IPS-NIHi7 (cell line): ENCODE measurements around the gene BOLA1.
"Not testable (repeated sequence)": the region's sequence is repeated elsewhere in the genome, so short reads cannot be mapped to it uniquely, and the experiment has no call there.

Experiments
- DNase-seq: peaks from one replicate; pipeline ENCODE4 v3.0.0; 2012; ENCODE audit warnings: mixed read lengths; ENCODE audit errors: extremely low spot score

The BOLA1 gene

GRCh38 chr1:149887196-149887455 lies 12.2 kb upstream of the BOLA1 start:
- DNase-seq, result not testable (repeated sequence)

DNA sequence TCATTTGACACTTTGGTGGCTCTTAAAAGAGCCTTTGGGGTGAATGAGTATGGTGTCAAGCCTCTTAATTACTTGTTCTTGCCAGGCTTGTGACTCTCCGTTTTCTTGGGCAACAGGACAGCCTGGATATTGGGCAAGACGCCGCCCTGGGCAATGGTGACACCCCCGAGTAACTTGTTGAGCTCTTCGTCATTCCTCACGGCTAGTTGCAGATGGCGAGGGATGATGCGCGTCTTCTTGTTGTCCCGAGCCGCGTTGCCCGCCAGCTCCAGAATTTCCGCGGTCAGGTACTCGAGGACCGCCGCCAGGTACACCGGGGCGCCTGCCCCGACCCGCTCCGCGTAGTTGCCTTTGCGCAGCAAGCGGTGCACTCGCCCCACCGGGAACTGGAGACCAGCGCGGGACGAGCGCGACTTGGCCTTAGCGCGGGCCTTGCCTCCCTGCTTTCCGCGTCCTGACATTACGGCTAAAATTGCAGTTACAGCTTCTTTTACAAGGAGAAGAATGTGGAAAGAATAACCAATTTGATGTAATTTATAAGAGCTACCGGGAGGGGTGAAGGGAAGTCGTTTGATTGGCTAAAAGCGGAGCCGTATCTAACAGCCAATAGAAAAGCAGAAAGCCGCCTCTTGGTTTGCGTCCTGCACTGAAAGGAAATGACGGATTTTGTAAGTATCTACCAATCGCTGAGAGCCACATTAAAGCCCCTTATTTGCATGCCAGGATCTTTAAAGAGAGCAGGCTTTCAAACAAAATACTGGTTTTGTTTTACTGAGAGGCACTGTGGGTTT lies 11.7 kb upstream of the BOLA1 start:
- DNase-seq, result peak; percentile 66

DNA sequence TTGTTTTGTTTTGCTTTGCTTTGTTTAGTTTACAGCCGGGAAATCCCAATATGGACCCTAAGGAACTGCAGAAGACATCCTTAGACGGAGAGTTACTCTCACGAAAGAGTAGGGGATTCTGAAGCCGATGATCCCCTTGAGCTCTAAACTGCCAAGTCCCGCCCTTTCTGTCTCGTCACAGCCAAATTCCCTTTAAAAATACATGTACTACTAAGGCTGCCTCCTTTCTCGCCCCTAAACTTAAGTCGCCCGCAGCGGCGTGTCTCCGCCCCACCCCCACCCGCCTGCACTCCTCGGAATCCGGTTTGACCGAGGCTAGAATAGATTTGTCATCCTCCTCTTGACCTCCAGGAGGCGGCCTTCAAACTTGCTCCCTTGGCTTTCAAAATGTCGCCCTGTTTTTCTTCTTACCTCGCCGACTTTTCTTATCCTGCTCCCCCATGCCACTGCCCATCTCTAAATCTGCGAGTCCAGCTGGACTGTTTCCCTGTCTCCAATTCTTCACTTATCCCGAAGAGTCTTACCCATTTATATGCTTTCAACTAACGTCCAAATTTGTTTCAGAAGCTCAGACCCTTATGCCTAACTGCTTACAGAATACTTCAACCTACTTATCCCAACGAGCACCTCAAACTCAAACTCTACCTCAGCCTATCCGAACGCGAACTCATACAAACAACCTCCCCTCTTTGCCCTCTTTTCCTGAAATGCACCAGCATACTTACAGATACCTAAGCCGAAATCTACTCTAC lies 10.9 kb upstream of the BOLA1 start:
- DNase-seq, result peak; percentile 69

GRCh38 chr1:149888999-149889289 lies 10.4 kb upstream of the BOLA1 start:
- DNase-seq, result no peak

DNA sequence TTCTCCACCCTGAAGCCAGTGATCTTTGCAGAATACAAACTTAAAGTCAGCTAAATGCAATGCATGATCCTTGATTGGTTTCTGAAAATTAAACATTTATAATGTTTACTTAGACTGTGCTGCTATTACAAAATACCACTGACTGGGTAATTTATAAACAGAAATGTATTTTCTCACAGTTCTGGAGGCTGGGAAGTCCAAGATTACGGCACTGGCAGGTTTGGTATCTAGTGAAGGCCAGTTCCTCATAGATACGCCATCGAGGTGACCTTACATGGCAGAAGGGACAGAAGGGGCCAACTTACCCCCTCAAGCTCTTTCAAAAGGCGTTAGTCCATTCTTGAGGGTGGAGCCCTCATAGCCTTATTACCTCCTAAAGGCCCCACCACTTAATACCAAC lies 2.8 kb upstream of the BOLA1 start:
- no peak for DNase-seq

DNA sequence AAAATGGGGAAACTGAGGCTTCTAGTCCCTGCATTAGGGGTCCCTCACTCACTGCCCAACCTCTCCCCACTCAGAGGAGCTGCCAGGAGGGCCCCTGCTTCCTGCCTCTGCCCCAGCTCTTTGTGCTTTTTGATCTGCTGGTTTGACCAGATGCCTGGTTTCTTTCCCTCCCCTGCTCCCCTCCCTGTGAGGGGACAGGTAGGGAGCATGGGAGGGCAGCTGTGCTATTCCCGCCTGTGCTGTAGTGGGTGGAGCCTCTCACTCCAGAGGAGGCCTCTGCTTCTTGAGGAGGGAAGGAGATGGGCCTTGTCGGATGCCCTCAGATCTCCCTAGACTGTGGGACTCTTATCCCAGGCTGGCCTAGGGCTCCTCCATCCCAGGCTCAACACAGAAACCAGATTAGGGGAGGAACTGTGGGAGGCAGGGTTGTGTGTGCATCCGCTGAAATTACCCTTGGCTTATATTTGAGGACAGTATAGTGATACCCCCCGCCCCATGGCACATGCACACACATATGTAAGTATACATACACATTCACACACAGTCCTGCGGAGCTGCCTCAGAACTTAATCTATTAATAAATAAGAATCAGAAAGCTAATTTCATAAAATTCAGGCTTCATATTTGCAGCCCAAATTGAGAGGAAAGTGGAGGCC lies 4.6 kb downstream of the BOLA1 start:
- DNase-seq, result peak; percentile 51

DNA sequence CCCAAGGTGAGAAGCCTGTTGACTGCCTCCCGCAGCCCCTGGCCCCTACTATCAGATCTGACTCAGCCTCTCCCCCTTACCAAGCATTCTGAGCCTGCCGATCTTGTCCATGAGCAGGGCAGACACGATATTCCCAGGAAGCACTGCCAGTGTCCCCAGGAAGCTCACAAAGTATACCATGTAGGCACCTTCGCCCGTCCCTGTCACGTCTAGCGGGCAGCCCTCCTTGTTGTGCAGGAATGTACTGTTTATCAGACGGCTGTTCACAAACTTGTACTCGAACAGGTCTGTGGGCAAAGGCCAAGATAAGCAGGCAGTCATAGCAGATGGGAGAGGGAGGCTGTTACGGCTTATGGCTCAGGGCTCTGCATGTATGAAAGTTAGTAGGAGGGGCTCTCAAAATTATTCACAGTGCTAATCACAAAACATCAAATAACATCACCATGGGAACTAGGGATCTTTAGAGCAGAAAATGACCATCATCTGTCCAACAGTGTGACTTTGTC lies 7.3 kb downstream of the BOLA1 start:
- DNase-seq, result no peak

GRCh38 chr1:149914545-149914944 lies 15.2 kb downstream of the BOLA1 start:
- DNase-seq, result no peak

DNA sequence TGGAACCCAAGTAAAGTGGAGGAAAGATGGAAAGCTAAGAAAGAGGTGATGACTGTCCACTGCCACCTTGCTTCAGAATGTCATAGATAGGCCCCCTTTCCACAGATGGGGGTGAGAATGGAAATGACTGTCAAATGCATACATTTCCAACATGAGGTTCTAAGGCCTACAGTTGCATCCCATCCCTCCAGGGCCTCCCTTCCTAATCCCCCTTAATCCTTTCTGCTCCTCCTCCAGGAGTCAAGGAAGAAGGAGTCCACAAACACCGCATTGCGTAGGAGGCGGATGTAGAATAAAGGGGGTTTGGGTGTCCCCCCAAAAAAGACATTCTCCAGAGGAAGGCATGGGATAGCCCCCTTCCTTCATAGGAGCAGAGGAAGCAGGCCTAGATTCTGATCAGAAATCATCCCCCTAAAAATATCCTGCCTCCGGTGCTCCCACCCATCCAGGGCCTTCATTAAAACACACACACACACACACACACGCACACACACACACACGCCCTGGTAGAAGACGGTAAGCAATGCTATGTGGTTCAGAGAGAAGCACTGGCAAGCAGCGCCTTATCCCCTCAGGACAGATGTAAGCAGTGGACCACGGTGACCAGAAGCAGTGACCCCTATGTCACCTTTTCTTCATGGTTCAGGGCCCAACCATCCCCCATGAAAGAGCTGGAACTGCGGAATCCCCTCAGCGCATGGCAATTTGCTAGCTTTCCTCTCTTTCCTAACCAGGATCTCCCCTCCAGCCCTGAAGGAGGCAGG lies 16.2 kb downstream of the BOLA1 start:
- no peak for DNase-seq

DNA sequence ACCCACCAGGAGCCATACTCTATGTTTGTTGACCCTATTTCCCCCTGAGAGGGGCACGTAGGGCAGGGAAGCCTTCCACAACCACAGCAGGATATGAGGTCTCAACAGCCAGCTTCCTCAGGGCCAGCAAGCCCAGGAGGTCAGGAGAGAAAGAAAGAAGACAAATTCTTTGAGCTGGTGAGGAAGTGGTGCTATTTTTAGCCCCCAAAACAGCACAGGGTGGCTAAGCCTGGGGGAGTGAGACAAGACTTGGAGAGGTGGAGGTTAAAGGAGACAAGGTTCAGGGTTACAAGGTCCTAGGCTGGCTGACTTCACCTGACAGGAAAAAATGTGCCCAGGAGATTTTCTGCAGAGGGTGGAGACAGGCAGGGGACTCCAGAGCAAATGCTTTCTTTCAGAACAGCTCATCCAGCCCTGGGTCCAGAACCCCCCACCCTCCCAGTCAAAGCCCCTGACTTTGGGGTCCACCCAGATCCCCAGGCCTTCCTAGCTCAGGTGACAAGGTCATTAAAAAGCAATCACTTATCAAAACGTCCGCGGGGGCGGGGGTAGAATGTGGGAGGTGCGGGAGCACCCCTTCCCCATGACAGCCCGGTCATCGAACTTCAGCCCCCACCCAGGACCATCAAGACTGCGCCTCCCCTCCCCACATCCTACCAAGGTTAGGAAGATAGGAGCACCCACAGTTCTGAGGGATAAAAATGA lies 17.0 kb downstream of the BOLA1 start:
- DNase-seq, result no peak

GRCh38 chr1:149916898-149917252 lies 17.5 kb downstream of the BOLA1 start:
- no peak for DNase-seq

- DNase-seq, result peak; percentile 89
Observed at GRCh38 chr1:149917571-149918144, 18.3 kb downstream of the BOLA1 start, which contains the start of gene SV2A. Gene SV2A, minus strand, starts transcription at chr1:149917844. Its CDS starts 4,004 bp downstream, at chr1:149913840.

DNA sequence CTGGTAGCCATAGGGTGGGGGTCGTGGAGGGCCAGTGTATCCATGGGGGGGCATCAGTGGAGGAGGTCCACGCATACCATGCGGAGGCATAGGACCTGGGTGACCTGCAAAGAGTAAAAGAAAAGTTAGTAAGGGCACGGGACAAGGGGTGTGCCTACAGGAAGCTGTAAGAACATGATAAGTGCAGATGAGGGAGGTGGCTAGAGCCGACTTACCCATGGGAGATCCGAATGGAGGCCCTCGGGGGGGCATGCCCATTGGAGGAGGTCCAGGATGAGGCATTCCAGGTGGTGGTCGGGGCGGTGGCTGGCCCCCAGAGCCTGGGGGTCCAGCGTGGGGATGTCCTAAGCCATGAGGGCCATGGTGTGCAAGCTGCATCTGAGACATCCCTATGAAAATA lies 24.3 kb downstream of the BOLA1 start:
- DNase-seq, result no peak

- DNase-seq, result no peak
Observed at GRCh38 chr1:149925345-149925744, 26.0 kb downstream of the BOLA1 start.

GRCh38 chr1:149925751-149926150 lies 26.4 kb downstream of the BOLA1 start:
- DNase-seq, result no peak

DNA sequence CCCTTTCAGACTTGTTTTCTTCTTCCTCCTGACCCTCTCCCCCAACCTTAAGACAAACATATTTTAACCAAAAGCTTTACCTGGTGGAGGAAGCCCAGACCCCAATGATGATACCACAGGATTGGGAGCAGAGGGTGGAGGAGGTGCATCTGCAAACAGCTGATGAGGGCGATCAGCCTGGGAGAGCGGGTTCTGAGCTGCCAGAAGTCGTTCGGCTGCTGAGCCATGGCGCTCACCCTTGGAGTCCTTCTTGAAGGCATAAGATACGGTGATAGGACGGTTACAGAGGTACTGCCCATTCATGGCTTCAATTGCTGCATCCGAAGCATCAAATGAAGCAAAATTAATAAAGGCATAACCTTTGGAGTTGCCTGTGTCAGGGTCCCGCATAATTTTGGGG lies 26.9 kb downstream of the BOLA1 start:
- DNase-seq, result no peak

GRCh38 chr1:149927056-149927562 lies 27.7 kb downstream of the BOLA1 start:
- DNase-seq, result no peak

DNA sequence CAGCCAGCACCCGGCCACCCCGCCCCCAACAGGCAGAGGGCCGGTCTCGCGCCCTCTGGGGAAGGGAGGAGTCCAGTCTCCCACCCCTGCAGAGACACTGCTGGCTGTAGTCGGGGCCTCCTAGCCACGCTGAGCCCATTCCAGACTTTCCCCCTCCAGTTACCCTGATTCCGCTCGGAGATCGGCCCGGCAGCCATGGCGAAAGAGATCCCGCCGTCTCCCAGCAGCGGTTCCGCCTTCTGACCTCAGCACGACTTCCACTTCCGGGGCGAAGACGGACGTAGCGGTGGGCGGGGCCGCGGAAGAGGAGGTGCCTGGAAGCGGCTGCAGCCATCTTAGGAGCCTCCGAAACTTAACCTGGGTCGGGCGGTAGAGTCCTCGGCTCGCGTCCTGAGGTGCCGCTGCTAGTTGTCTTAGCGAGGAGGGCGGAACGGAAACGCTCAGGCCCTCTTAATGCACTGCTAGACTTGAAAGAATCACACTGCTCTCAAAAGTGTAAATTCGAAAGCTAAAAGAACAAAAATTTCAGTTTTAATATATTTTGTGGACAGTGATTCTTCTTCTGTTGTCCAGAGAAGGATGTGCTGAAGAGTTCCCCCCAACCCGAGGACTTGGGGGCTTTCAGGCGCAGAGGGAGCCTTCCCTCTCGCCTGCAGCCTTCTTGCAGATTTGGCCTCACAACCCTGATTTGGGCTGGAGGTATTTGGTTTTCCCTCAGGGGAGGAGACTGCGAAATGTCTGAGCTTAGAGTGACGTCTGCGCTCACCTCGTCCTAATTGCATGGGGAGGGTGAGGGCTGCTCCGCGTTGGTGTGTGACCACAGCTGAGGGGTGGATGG lies 28.4 kb downstream of the BOLA1 start, which contains the start of gene SF3B4:
TSS of gene SF3B4 (minus strand) at position 241 of the 838 bp plus-strand sequence. CDS start at position 197, 44 bp downstream.
- peak; percentile 90 for DNase-seq

GRCh38 chr1:149928401-149928724 lies 29.0 kb downstream of the BOLA1 start:
- DNase-seq, result no peak

GRCh38 chr1:149929856-149930255 lies 30.5 kb downstream of the BOLA1 start:
- DNase-seq, result no peak
